Breast epithelium (tissue), 4 donors: Measurements from ENCODE around the gene CEP57L1. TPM values are rescaled to one million over a fixed set of nuclear protein-coding genes. Genes with fewer than 3 reads are reported as not detected.

ENCODE experiments used
- DNase-seq, 2 donors: peaks; one replicate each; pipeline ENCODE4 v3.0.0-alpha.2; 2019; ENCODE audit warnings: low spot score in 2 of 2
- H3K27ac ChIP-seq, 2 donors: fragments of 200-600 bp; sonication (generic) in 1 of 2; one replicate each; pipeline ENCODE4 v1.5.1; 2016 to 2019; ENCODE audit warnings: mild to moderate bottlenecking in 1 of 2
- H3K27me3 ChIP-seq, 2 donors: fragments of 200-600 bp; sonication (generic) in 1 of 2; one replicate each; pipeline versions ENCODE4 v1.5.1 to v1.6.0; 2017 to 2019; ENCODE audit warnings: control low read depth in 1 of 2, mild to moderate bottlenecking in 1 of 2
- H3K36me3 ChIP-seq: fragments of 200-600 bp; one replicate; pipeline ENCODE4 v1.5.1; 2019
- H3K4me1 ChIP-seq, 2 donors: fragments of 200-600 bp; sonication (generic); one replicate each; pipeline ENCODE4 v1.5.1; 2016 to 2019; ENCODE audit warnings: control low read depth in 1 of 2
- H3K4me3 ChIP-seq, 3 donors: fragments of 200-600 bp; sonication (generic); 1 replicate in 2 of 3; 2 replicates in 1 of 3; pipeline ENCODE4 v1.5.1; 2016 to 2019; ENCODE audit warnings: mild to moderate bottlenecking in 3 of 3, moderate library complexity in 2 of 3
- H3K9me3 ChIP-seq, 2 donors: fragments of 200-600 bp; sonication (generic) in 1 of 2; one replicate each; pipeline ENCODE4 v1.5.1; 2016 to 2019; ENCODE audit warnings: control low read depth in 1 of 2
- POLR2A ChIP-seq: fragments of 450-650 bp; IDR thresholded peaks from one replicate; pipeline ENCODE4 v1.6.1; 2016; ENCODE audit warnings: antibody characterized with exemption, mild to moderate bottlenecking, moderate library complexity
- POLR2AphosphoS5 ChIP-seq, 3 donors: sonication (generic); formaldehyde crosslinking; IDR thresholded peaks; one replicate each; pipeline ENCODE4 v1.6.1; 2017; ENCODE audit warnings: antibody characterized with exemption in 3 of 3
- intact Hi-C: fragments of 100-400 bp; cut with DNase I; formaldehyde crosslinking; loops from one replicate; pipeline ENCODE4 v1.15.1; 2023; ENCODE audit warnings: low total_unique reads
- total RNA-seq, 3 donors: library from RNA; depleted of rRNA; stranded (reverse); fragments of >200 nt; gene quantifications; one replicate each; pipeline ENCODE4 v1.1.0, GENCODE V29; 2016
- TF ChIP-seq, protein P1 (sequence below), 3 donors: fragments of 450-650 bp; IDR thresholded peaks; one replicate each; pipeline ENCODE4 v1.5.1; 2016 to 2017; ENCODE audit warnings: antibody characterized with exemption in 3 of 3, mild to moderate bottlenecking in 3 of 3, moderate library complexity in 3 of 3

The CEP57L1 gene
- total RNA-seq, 3 donors from 2014 or later = 14.1 to 23.7 (median 19.8) TPM

DNA sequence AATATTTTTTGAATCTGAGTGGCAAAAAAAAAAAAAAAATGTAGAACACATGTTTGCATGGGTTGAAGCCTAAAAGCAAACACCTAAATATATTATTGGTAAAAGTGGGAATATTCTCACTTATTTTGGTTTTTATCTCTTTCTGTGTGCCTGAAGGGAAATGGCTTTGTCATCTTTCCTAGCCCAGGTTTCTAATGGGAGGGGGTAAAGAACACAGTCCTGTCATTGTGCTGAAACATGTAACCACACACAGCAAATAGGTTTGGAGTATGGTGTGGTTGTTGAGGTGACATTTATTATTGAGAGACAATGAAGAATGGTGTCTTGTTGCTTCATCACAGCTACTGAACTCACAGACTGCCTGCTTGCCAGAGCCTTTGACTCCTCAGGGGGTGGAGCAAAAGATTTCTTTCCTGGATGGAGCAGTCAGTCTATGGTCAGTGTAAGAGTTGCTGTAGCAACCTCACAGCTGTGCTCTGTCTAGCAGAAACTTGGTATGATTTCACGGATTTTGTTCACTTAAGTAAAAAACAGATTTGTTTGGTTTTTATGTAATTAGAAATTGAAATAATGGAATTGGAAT, 70.2 kb downstream of the CEP57L1 start:
- DNase-seq = peak in 1 of 2 donors; percentile 57
- Histone ChIP-seq H3K27ac (peak overlapping the region in 1 of 2 donors; percentile 67), H3K36me3 (no peaks in the 10 kb centered on the region), H3K27me3 (no peaks in the 10 kb centered on the region), H3K4me3 (no peak overlapping the region), H3K4me1 (no peaks in the 10 kb centered on the region), H3K9me3 (no peaks in the 10 kb centered on the region)
- TF ChIP-seq POLR2A (no peak), POLR2AphosphoS5 (IDR thresholded peaks at IDR 0.05) (no peak)
- TF ChIP-seq, protein P1, sequence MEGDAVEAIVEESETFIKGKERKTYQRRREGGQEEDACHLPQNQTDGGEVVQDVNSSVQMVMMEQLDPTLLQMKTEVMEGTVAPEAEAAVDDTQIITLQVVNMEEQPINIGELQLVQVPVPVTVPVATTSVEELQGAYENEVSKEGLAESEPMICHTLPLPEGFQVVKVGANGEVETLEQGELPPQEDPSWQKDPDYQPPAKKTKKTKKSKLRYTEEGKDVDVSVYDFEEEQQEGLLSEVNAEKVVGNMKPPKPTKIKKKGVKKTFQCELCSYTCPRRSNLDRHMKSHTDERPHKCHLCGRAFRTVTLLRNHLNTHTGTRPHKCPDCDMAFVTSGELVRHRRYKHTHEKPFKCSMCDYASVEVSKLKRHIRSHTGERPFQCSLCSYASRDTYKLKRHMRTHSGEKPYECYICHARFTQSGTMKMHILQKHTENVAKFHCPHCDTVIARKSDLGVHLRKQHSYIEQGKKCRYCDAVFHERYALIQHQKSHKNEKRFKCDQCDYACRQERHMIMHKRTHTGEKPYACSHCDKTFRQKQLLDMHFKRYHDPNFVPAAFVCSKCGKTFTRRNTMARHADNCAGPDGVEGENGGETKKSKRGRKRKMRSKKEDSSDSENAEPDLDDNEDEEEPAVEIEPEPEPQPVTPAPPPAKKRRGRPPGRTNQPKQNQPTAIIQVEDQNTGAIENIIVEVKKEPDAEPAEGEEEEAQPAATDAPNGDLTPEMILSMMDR (IDR thresholded peaks at IDR 0.05) = no peak
- intact Hi-C loops = no loop called here

DNA sequence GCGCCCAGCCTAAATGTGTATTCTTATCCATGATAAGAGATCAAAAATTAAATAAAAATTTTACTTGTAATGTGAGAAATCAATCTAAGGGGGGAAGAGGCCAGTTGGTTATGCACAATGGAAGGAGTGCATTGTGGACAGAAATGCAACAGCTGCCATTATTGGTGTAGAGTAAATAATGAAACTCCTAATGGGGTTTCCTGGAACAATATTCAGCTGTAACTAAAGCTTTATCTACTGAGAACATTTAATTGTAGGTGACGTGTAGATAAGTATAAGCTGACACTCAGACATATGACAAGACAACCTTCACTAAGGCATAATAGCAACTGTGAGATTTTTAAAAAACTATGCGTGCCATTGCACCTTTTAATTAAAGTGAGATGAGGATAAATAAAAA, 71.4 kb downstream of the CEP57L1 start:
- Histone ChIP-seq H3K4me1 (no peaks in the 10 kb centered on the region), H3K36me3 (no peaks in the 10 kb centered on the region), H3K27ac (no peak overlapping the region), H3K27me3 (no peaks in the 10 kb centered on the region), H3K4me3 (no peak overlapping the region), H3K9me3 (no peaks in the 10 kb centered on the region)
- intact Hi-C loops = no loop called here
- TF ChIP-seq POLR2A (no peak), POLR2AphosphoS5 (IDR thresholded peaks at IDR 0.05) (no peak)
- TF ChIP-seq, protein P1 (IDR thresholded peaks at IDR 0.05) = no peak
- DNase-seq = no peak

DNA sequence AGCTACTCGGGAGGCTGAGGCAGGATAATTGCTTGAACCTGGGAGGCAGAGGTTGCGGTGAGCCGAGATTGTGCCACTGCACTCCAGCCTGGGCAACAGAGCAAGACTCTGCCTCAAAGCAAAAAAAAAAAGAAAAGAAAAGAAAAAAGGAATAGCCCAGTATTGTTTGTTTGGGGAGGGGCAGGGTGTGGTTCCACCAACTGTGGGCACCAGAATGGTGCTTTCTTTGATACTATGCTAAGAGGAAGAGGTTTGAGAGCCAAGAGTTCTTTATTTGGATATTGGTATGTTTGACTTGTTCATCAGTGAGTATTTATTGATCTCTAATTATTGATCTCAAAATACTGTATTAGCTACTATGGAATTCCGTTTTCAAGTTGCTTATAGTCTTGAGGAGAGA, 72.3 kb downstream of the CEP57L1 start:
- no peaks in the 10 kb centered on the region for H3K27me3 ChIP-seq
- intact Hi-C loops = no loop called here
- DNase-seq = no peak
- no peaks in the 10 kb centered on the region for H3K9me3 ChIP-seq
- H3K27ac ChIP-seq = no peak overlapping the region
- no peak overlapping the region for H3K4me3 ChIP-seq
- no peaks in the 10 kb centered on the region for H3K4me1 ChIP-seq
- TF ChIP-seq POLR2A (no peak), POLR2AphosphoS5 (IDR thresholded peaks at IDR 0.05) (no peak)
- TF ChIP-seq, protein P1 (IDR thresholded peaks at IDR 0.05) = no peak
- no peaks in the 10 kb centered on the region for H3K36me3 ChIP-seq

DNA sequence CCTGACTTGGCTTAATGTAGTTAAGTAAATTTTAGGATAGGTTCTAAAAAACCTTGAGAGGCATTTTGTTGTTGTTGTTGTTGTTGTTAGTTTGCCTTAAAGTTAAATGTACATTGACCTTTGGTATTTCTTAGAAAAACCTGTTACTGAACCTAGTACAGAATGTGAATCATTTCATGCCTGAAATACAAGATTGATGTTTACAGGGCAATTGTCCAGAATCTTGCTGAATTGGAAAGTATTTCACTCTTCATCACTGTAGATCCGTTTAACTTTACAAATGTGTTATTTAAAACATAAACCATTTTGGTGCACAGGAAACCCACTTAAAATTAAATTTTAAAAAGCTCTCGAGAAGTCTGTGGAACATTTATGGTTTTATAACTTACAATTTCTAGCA, 75.0 kb downstream of the CEP57L1 start:
- TF ChIP-seq POLR2A = no peak
- TF ChIP-seq, protein P1 (IDR thresholded peaks at IDR 0.05) = no peak
- TF ChIP-seq POLR2AphosphoS5 (IDR thresholded peaks at IDR 0.05) = no peak
- H3K4me1 ChIP-seq = no peaks in the 10 kb centered on the region
- DNase-seq = no peak
- no peak overlapping the region for H3K27ac ChIP-seq
- intact Hi-C loops = no loop called here
- H3K4me3 ChIP-seq = no peak overlapping the region
- no peaks in the 10 kb centered on the region for H3K36me3 ChIP-seq
- H3K9me3 ChIP-seq = no peaks in the 10 kb centered on the region
- no peaks in the 10 kb centered on the region for H3K27me3 ChIP-seq

DNA sequence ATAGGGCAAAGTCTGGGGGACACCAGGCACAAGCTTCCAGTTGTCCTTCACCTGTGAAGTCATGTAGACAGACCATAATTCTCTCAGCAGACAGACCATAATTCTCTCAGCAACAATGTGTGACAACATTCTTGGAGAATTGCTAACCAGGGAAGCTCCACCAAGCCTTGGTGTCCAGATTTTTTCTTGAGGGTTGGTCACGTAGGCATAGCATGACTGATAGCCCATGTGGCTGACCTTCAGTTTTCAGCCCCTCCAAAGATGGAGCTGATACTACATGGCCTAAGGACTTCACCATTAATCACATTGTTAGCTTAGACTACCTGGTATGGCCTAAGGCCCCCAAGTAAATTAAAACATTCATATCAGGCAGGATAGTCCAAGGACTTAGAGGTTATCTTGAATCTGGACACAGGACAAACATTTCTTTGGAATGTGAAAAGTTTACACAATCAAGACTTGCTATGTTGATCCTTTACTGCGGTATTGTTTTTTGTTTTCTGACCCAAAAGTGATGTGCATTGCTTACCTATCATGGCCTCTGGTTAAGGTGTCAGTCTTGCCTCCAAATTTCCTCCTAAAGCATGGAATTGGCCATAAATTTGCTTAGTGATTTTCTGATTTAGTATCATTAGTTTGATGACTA, 76.9 kb downstream of the CEP57L1 start:
- H3K36me3 ChIP-seq = no peaks in the 10 kb centered on the region
- no peaks in the 10 kb centered on the region for H3K27me3 ChIP-seq
- no peak overlapping the region for H3K27ac ChIP-seq
- H3K4me1 ChIP-seq = no peaks in the 10 kb centered on the region
- DNase-seq = no peak
- intact Hi-C loops = no loop called here
- no peaks in the 10 kb centered on the region for H3K9me3 ChIP-seq
- no peak overlapping the region for H3K4me3 ChIP-seq
- TF ChIP-seq POLR2A (no peak), POLR2AphosphoS5 (IDR thresholded peaks at IDR 0.05) (no peak)
- TF ChIP-seq, protein P1 (IDR thresholded peaks at IDR 0.05) = no peak
